ENCODE measurements around the gene GABPB1.
A peak's percentile ranks its signal among the peaks of the same experiment; 100 is the strongest.

Gene GABPB1

DNA sequence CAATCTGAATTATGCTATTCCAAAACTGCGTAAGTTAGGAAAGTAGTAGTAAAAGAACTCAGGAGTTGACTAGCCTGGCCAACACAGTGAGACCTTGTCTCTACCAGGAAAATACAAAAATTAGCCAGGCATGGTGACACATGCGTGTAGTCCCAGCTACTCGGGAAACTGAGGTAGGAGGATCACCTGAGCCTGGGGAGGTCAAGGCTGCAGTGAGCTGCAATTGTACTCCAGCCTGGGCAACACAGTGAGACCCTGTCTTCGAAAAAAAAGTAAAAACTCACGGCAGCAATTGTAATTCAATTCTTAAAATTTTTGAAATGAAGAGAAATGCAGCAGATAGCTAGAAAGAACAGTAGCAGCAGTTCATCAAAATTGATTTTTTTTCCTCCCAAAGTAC lies 9.7 kb downstream of the GABPB1 start:
- H3K4me1 ChIP-seq (ENCODE audit: control extremely low read depth in 1 of 4, control insufficient read depth in 4 of 4, insufficient read depth in 4 of 4, low read length in 3 of 4): peaks cover 10 to 20% (median 15%) of the 10 kb centered on the region in 4 experiments
- no peaks in the 10 kb centered on the region for H3K27me3 ChIP-seq (replicated peaks in 2 of 5; ENCODE audit: control insufficient read depth in 4 of 5, insufficient read depth in 5 of 5, low read length in 4 of 5)
- no peaks in the 10 kb centered on the region for H3K9me3 ChIP-seq (ENCODE audit: control extremely low read depth in 1 of 5, control insufficient read depth in 4 of 5, insufficient read depth in 2 of 5, low read depth in 1 of 5, low read length in 4 of 5)
- ChIA-PET POLR2A (no interaction called here), CTCF (no interaction called here)
- H3K27ac ChIP-seq (ENCODE audit: insufficient read depth in 1 of 2, low read depth in 1 of 2, low read length in 2 of 2, poor library complexity in 1 of 2, severe bottlenecking in 2 of 2): no peak overlapping the region
- no peak for DNase-seq
- H3K4me3 ChIP-seq (ENCODE audit: control insufficient read depth in 1 of 7, extremely low read depth in 1 of 7, insufficient read depth in 4 of 7, low read depth in 2 of 7, low read length in 6 of 7): no peak overlapping the region
- peaks cover 0 to 7% (median 0%) of the 10 kb centered on the region in 4 experiments for H3K36me3 ChIP-seq (ENCODE audit: control insufficient read depth in 4 of 4, insufficient read depth in 4 of 4, low read length in 3 of 4)
- WGBS (ENCODE audit: insufficient coverage): 97% methylated on average over 3 of the region's 5 CpGs

DNA sequence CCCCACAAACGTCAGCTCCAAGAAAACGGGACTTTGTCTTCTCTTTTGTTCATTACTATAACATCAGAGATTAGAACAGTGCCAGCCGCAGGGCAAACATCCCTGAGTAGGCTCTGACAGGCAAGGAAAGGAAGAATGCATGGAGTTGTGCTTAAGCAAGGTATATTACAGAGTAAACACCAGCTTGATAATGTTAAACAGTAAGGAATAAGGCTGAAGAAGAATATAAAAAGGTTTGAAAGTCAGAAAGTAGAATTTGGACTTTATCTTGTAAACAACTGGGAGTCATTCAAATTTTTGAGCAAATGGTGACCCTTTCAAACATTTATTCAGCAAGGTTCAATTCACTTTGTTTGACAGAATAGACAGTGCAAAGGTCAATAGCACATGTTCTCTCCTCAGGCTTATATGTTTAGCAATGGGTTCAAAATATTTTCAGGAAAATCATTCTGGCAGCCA lies 11.0 kb downstream of the GABPB1 start:
- ChIA-PET POLR2A (no interaction called here), CTCF (no interaction called here)
- Histone ChIP-seq H3K4me1 (ENCODE audit: control extremely low read depth in 1 of 4, control insufficient read depth in 4 of 4, insufficient read depth in 4 of 4, low read length in 3 of 4) (peaks cover 4 to 15% (median 10%) of the 10 kb centered on the region in 4 experiments), H3K27me3 (replicated peaks in 2 of 5; ENCODE audit: control insufficient read depth in 4 of 5, insufficient read depth in 5 of 5, low read length in 4 of 5) (no peaks in the 10 kb centered on the region), H3K27ac (ENCODE audit: insufficient read depth in 1 of 2, low read depth in 1 of 2, low read length in 2 of 2, poor library complexity in 1 of 2, severe bottlenecking in 2 of 2) (no peak overlapping the region), H3K4me3 (ENCODE audit: control insufficient read depth in 1 of 7, extremely low read depth in 1 of 7, insufficient read depth in 4 of 7, low read depth in 2 of 7, low read length in 6 of 7) (no peak overlapping the region), H3K9me3 (ENCODE audit: control extremely low read depth in 1 of 5, control insufficient read depth in 4 of 5, insufficient read depth in 2 of 5, low read depth in 1 of 5, low read length in 4 of 5) (no peaks in the 10 kb centered on the region), H3K36me3 (ENCODE audit: control insufficient read depth in 4 of 4, insufficient read depth in 4 of 4, low read length in 3 of 4) (peaks cover 0 to 11% (median 2%) of the 10 kb centered on the region in 4 experiments)
- WGBS (ENCODE audit: insufficient coverage): 100% methylated on average over 2 of the region's 3 CpGs
- DNase-seq: no peak

DNA sequence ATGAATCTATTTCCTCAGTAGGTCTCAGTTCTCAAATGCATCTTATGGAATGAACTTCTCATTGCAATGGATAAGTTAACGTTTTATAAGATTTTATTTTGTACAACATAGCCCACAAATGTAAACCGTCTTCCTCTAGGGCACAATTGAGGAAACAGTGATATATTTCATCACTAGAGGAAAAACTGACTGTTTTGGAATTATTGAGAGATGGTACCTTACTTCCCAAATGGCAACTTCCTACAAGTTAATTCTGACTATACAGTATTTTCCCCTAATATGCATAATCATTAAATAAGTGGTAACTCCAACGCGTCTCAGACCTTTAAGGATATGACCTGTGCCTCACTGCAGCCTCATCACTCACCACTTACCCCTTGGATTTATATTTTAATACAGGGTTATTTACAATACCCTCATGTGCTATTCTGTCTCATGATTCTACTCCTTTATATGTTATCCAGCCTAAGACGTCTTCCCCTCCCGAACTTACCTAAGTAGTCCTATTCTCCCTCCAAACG lies 13.3 kb downstream of the GABPB1 start:
- Histone ChIP-seq H3K4me1 (ENCODE audit: control extremely low read depth in 1 of 4, control insufficient read depth in 4 of 4, insufficient read depth in 4 of 4, low read length in 3 of 4) (peaks cover 0 to 20% (median 8%) of the 10 kb centered on the region in 4 experiments), H3K27ac (ENCODE audit: insufficient read depth in 1 of 2, low read depth in 1 of 2, low read length in 2 of 2, poor library complexity in 1 of 2, severe bottlenecking in 2 of 2) (no peak overlapping the region), H3K36me3 (ENCODE audit: control insufficient read depth in 4 of 4, insufficient read depth in 4 of 4, low read length in 3 of 4) (peaks cover 1 to 15% (median 6%) of the 10 kb centered on the region in 4 experiments), H3K9me3 (ENCODE audit: control extremely low read depth in 1 of 5, control insufficient read depth in 4 of 5, insufficient read depth in 2 of 5, low read depth in 1 of 5, low read length in 4 of 5) (no peaks in the 10 kb centered on the region), H3K27me3 (replicated peaks in 2 of 5; ENCODE audit: control insufficient read depth in 4 of 5, insufficient read depth in 5 of 5, low read length in 4 of 5) (no peaks in the 10 kb centered on the region), H3K4me3 (ENCODE audit: control insufficient read depth in 1 of 7, extremely low read depth in 1 of 7, insufficient read depth in 4 of 7, low read depth in 2 of 7, low read length in 6 of 7) (no peak overlapping the region)
- DNase-seq: no peak
- ChIA-PET CTCF (no interaction called here), POLR2A (no interaction called here)
- 96% methylated on average over 3 of the region's 7 CpGs for WGBS (ENCODE audit: insufficient coverage)

- ChIA-PET POLR2A (interaction anchor here (0.6 to 1.9 kb wide), 3 partner anchors 13 to 84 kb away, joined by 3 to 7 read pairs (median 6); no protein-coding TSS in a partner anchor), CTCF (interaction anchor here (5.3 kb wide), 1 partner anchor 10 kb away, joined by 28 read pairs; no protein-coding TSS in a partner anchor)
- Histone ChIP-seq H3K4me3 (ENCODE audit: control insufficient read depth in 1 of 7, extremely low read depth in 1 of 7, insufficient read depth in 4 of 7, low read depth in 2 of 7, low read length in 6 of 7) (no peak overlapping the region), H3K9me3 (ENCODE audit: control extremely low read depth in 1 of 5, control insufficient read depth in 4 of 5, insufficient read depth in 2 of 5, low read depth in 1 of 5, low read length in 4 of 5) (no peaks in the 10 kb centered on the region), H3K27me3 (replicated peaks in 2 of 5; ENCODE audit: control insufficient read depth in 4 of 5, insufficient read depth in 5 of 5, low read length in 4 of 5) (no peaks in the 10 kb centered on the region), H3K27ac (ENCODE audit: insufficient read depth in 1 of 2, low read depth in 1 of 2, low read length in 2 of 2, poor library complexity in 1 of 2, severe bottlenecking in 2 of 2) (no peak overlapping the region), H3K4me1 (ENCODE audit: control extremely low read depth in 1 of 4, control insufficient read depth in 4 of 4, insufficient read depth in 4 of 4, low read length in 3 of 4) (peaks cover 0 to 20% (median 8%) of the 10 kb centered on the region in 4 experiments), H3K36me3 (ENCODE audit: control insufficient read depth in 4 of 4, insufficient read depth in 4 of 4, low read length in 3 of 4) (peaks cover 2 to 12% (median 8%) of the 10 kb centered on the region in 4 experiments)
- no CpG with 5 or more reads among the region's 1 CpG for WGBS (ENCODE audit: insufficient coverage)
- DNase-seq: peak in 1 of 3 donors; percentile 54
Observed at GRCh38 chr15:50340416-50340815, 14.6 kb downstream of the GABPB1 start.

GRCh38 chr15:50339717-50340116 lies 15.3 kb downstream of the GABPB1 start:
- CTCF ChIA-PET: interaction anchor here (4.6 to 5.3 kb wide), 2 partner anchors 11 to 16 kb away, joined by 16 to 28 read pairs; no protein-coding TSS in a partner anchor
- DNase-seq: no peak
- no CpG with 5 or more reads among the region's 1 CpG for WGBS (ENCODE audit: insufficient coverage)
- no peaks in the 10 kb centered on the region for H3K9me3 ChIP-seq (ENCODE audit: control extremely low read depth in 1 of 5, control insufficient read depth in 4 of 5, insufficient read depth in 2 of 5, low read depth in 1 of 5, low read length in 4 of 5)
- H3K27ac ChIP-seq (ENCODE audit: insufficient read depth in 1 of 2, low read depth in 1 of 2, low read length in 2 of 2, poor library complexity in 1 of 2, severe bottlenecking in 2 of 2): no peak overlapping the region
- H3K4me1 ChIP-seq (ENCODE audit: control extremely low read depth in 1 of 4, control insufficient read depth in 4 of 4, insufficient read depth in 4 of 4, low read length in 3 of 4): peaks cover 0 to 20% (median 10%) of the 10 kb centered on the region in 4 experiments
- H3K27me3 ChIP-seq (replicated peaks in 2 of 5; ENCODE audit: control insufficient read depth in 4 of 5, insufficient read depth in 5 of 5, low read length in 4 of 5): no peaks in the 10 kb centered on the region
- POLR2A ChIA-PET: interaction anchor here (1.9 kb wide), 1 partner anchor 14 kb away, joined by 7 read pairs; no protein-coding TSS in a partner anchor
- no peak overlapping the region for H3K4me3 ChIP-seq (ENCODE audit: control insufficient read depth in 1 of 7, extremely low read depth in 1 of 7, insufficient read depth in 4 of 7, low read depth in 2 of 7, low read length in 6 of 7)
- peaks cover 2 to 12% (median 7%) of the 10 kb centered on the region in 4 experiments for H3K36me3 ChIP-seq (ENCODE audit: control insufficient read depth in 4 of 4, insufficient read depth in 4 of 4, low read length in 3 of 4)

- Histone ChIP-seq H3K36me3 (ENCODE audit: control insufficient read depth in 4 of 4, insufficient read depth in 4 of 4, low read length in 3 of 4) (peaks cover 4 to 12% (median 7%) of the 10 kb centered on the region in 4 experiments), H3K4me1 (ENCODE audit: control extremely low read depth in 1 of 4, control insufficient read depth in 4 of 4, insufficient read depth in 4 of 4, low read length in 3 of 4) (peaks cover 0 to 13% (median 9%) of the 10 kb centered on the region in 4 experiments), H3K9me3 (ENCODE audit: control extremely low read depth in 1 of 5, control insufficient read depth in 4 of 5, insufficient read depth in 2 of 5, low read depth in 1 of 5, low read length in 4 of 5) (no peaks in the 10 kb centered on the region), H3K27ac (ENCODE audit: insufficient read depth in 1 of 2, low read depth in 1 of 2, low read length in 2 of 2, poor library complexity in 1 of 2, severe bottlenecking in 2 of 2) (no peak overlapping the region), H3K4me3 (ENCODE audit: control insufficient read depth in 1 of 7, extremely low read depth in 1 of 7, insufficient read depth in 4 of 7, low read depth in 2 of 7, low read length in 6 of 7) (no peak overlapping the region), H3K27me3 (replicated peaks in 2 of 5; ENCODE audit: control insufficient read depth in 4 of 5, insufficient read depth in 5 of 5, low read length in 4 of 5) (no peaks in the 10 kb centered on the region)
- WGBS (ENCODE audit: insufficient coverage): 100% methylated on average over 1 of the region's 4 CpGs
- ChIA-PET CTCF (interaction anchor here (1.5 to 4.6 kb wide), 2 partner anchors 11 to 19 kb away, joined by 4 to 16 read pairs; no protein-coding TSS in a partner anchor), POLR2A (no interaction called here)
- DNase-seq: peak in 1 of 3 donors; percentile 32
Observed at GRCh38 chr15:50335251-50335650, 19.7 kb downstream of the GABPB1 start.

DNA sequence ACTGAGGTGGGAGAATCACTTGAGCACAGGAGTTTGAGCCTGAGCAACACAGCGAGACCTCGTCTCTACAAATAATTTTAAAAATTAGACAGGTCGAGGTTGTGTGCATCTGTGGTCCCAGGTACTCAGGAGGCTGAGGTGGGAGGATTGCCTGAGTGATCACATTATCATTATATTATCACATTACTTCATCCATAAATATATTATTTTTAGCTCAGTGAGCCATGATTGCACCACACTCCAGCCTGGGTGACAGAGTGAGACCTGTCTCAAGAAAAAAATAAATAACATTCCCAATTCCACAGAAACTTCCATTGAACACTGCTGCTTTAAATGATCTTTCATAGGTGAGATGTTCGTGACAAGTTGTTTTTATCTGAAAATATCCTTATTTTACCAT lies 21.8 kb downstream of the GABPB1 start:
- no CpG with 5 or more reads among the region's 4 CpGs for WGBS (ENCODE audit: insufficient coverage)
- no peak for DNase-seq
- peaks cover 0 to 4% (median 2%) of the 10 kb centered on the region in 4 experiments for H3K4me1 ChIP-seq (ENCODE audit: control extremely low read depth in 1 of 4, control insufficient read depth in 4 of 4, insufficient read depth in 4 of 4, low read length in 3 of 4)
- peaks cover 2 to 10% (median 3%) of the 10 kb centered on the region in 4 experiments for H3K36me3 ChIP-seq (ENCODE audit: control insufficient read depth in 4 of 4, insufficient read depth in 4 of 4, low read length in 3 of 4)
- H3K27me3 ChIP-seq (replicated peaks in 2 of 5; ENCODE audit: control insufficient read depth in 4 of 5, insufficient read depth in 5 of 5, low read length in 4 of 5): no peaks in the 10 kb centered on the region
- ChIA-PET POLR2A (no interaction called here), CTCF (interaction anchor here (1.1 kb wide), 1 partner anchor 13 kb away, joined by 3 read pairs; no protein-coding TSS in a partner anchor)
- H3K9me3 ChIP-seq (ENCODE audit: control extremely low read depth in 1 of 5, control insufficient read depth in 4 of 5, insufficient read depth in 2 of 5, low read depth in 1 of 5, low read length in 4 of 5): no peaks in the 10 kb centered on the region
- H3K27ac ChIP-seq (ENCODE audit: insufficient read depth in 1 of 2, low read depth in 1 of 2, low read length in 2 of 2, poor library complexity in 1 of 2, severe bottlenecking in 2 of 2): no peak overlapping the region
- H3K4me3 ChIP-seq (ENCODE audit: control insufficient read depth in 1 of 7, extremely low read depth in 1 of 7, insufficient read depth in 4 of 7, low read depth in 2 of 7, low read length in 6 of 7): no peak overlapping the region
